Uterus (tissue), 4 donors: Measurements from ENCODE around the gene CEP164. TPM values are rescaled to one million over a fixed set of nuclear protein-coding genes. Genes with fewer than 3 reads are reported as not detected.

ENCODE experiments used
- DNase-seq, 2 donors: peaks; one replicate each; pipeline ENCODE4 v3.0.0-alpha.2; 2019 to 2020
- H3K27ac ChIP-seq, 2 donors: fragments of 200-600 bp; sonication (generic); 1 replicate in 1 of 2; 2 replicates in 1 of 2; pipeline ENCODE4 v1.5.1; 2016 to 2018
- H3K27me3 ChIP-seq, 2 donors: fragments of 200-600 bp; sonication (generic); one replicate each; pipeline ENCODE4 v1.5.1; 2018 to 2019; ENCODE audit warnings: control low read depth in 1 of 2
- H3K36me3 ChIP-seq, 2 donors: fragments of 200-600 bp; sonication (generic); one replicate each; pipeline ENCODE4 v1.5.1; 2019; ENCODE audit warnings: control low read depth in 1 of 2
- H3K4me1 ChIP-seq, 2 donors: fragments of 200-600 bp; sonication (generic); one replicate each; pipeline ENCODE4 v1.5.1; 2018 to 2019; ENCODE audit warnings: control low read depth in 1 of 2
- H3K4me3 ChIP-seq, 2 donors: fragments of 200-600 bp; sonication (generic); 1 replicate in 1 of 2; 2 replicates in 1 of 2; pipeline ENCODE4 v1.5.1; 2018 to 2019; ENCODE audit warnings: mild to moderate bottlenecking in 1 of 2
- H3K9me3 ChIP-seq, 2 donors: fragments of 200-600 bp; sonication (generic); one replicate each; pipeline ENCODE4 v1.5.1; 2019; ENCODE audit warnings: control low read depth in 1 of 2
- CTCF ChIP-seq, 4 experiments: fragments of 200-600 bp in 2 of 4; fragments of 450-650 bp in 2 of 4; sonication (generic) in 2 of 4; IDR thresholded peaks; one replicate each; pipeline ENCODE4 v1.5.1; 2016 to 2019; ENCODE audit warnings: antibody characterized with exemption in 4 of 4, mild to moderate bottlenecking in 2 of 4, moderate library complexity in 1 of 4
- POLR2A ChIP-seq, 2 donors: fragments of 450-650 bp; IDR thresholded peaks; one replicate each; pipeline ENCODE4 v1.6.1; 2016; ENCODE audit warnings: antibody characterized with exemption in 2 of 2, mild to moderate bottlenecking in 1 of 2, moderate library complexity in 1 of 2
- intact Hi-C: fragments of 100-400 bp; cut with DNase I; formaldehyde crosslinking; loops from one replicate; pipeline ENCODE4 v1.15.1; 2023; ENCODE audit warnings: low total_unique reads
- total RNA-seq, 4 donors: library from RNA; depleted of rRNA in 3 of 4; stranded (reverse); fragments of >200 nt in 3 of 4; gene quantifications; one replicate each; pipeline versions ENCODE4 v1.1.0 to v1.2.4, GENCODE V29; 2014 to 2023
- donor health status: DM: yes; HTN: yes; CAD: no.

The CEP164 gene
- total RNA-seq, 4 donors from 2014 or later = 16.4 to 64.2 (median 46.1) TPM

DNA sequence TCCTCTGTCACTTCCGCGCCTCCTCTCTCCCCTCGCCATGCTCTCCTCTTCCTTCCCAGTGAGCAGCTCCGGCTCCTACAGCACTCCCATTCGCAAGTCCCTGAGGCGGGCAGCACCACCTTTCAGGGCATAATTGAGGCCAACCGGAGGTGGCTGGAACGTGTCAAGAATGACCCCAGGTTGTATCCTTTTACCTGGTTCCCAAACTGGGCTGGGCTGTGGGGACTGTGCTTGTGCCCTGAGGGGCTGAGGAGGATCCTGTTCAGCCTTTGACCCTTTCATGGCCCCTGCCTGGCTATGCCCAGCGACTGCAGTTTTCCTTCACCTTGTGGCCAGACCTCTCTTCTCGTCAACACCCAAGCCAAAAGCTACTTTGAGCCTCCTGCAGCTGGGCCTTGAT is 84.1 kb downstream of the CEP164 start:
- H3K36me3 ChIP-seq = no peaks in the 10 kb centered on the region

DNA sequence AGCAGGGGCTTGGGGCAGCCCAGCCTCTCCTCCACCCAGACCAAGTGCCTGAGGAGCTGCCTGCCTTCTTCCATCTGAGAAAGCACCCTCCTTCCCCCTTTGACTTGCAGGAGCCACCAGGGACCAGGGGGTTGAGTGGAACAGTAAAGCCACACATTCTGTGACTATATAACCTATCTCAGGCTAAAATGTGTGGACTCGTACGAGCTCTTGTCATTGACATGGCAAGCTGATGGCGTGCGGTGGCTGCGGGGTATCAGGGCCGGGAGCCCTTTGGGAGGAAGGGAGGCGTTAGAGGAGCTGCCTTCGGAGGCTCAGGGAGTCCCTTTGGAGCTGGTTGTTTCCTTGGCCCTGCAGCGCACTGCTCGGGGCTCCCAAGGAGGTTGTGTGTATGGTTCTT is 84.5 kb downstream of the CEP164 start:
- intact Hi-C loops = loop anchor here (10.0 kb wide), 1 partner anchor 643 kb away; no protein-coding TSS in a partner anchor
- TF ChIP-seq CTCF (IDR thresholded peaks at IDR 0.05) (no peak), POLR2A (IDR thresholded peaks at IDR 0.05) (no peak)
- Histone ChIP-seq H3K36me3 (no peaks in the 10 kb centered on the region), H3K27me3 (no peaks in the 10 kb centered on the region), H3K27ac (no peak overlapping the region), H3K4me3 (no peak overlapping the region), H3K9me3 (no peaks in the 10 kb centered on the region), H3K4me1 (no peaks in the 10 kb centered on the region)
- no peak for DNase-seq

More for the DNA sequence above, 84.1 kb downstream of the CEP164 start:
- Histone ChIP-seq H3K27me3 (no peaks in the 10 kb centered on the region), H3K27ac (no peak overlapping the region), H3K4me3 (no peak overlapping the region), H3K4me1 (no peaks in the 10 kb centered on the region), H3K9me3 (no peaks in the 10 kb centered on the region)
- no peak for TF ChIP-seq POLR2A (IDR thresholded peaks at IDR 0.05)
- TF ChIP-seq CTCF (IDR thresholded peaks at IDR 0.05) = no peak
- intact Hi-C loops = loop anchor here (10.0 kb wide), 1 partner anchor 643 kb away; no protein-coding TSS in a partner anchor
- no peak for DNase-seq

DNA sequence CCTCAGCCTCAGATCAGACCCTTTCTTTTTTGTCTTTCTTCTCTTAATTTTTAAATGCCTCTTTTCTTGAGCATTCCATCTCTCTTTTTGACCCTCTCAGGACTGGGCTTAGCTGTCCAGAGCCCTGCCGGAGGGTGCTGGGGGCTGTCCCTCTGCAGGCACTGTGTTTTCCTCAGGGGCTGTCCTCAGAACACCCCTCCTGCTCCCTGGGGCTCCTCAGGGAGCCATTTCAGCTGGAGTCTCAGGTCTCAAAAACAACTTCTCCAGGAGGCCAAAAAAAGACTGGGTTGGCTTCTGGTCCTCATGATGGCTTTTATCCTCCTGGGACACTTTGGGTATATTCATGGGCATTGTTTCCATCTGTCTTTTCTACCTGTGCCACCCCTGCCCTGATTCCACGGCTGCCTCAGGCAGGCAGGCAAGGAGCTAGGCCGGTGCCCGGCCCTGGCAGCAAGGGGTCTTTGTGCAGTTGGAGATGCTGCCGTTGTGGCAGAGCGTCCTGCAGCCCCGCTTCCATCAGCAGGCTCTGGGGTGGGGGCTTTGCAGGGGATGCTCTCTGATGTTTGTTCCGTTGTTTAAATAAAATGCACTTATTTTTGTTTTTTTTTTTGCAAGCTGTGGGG is 85.1 kb downstream of the CEP164 start:
- no peak for DNase-seq
- Histone ChIP-seq H3K36me3 (no peaks in the 10 kb centered on the region), H3K4me1 (no peaks in the 10 kb centered on the region), H3K9me3 (no peaks in the 10 kb centered on the region), H3K27ac (no peak overlapping the region), H3K4me3 (no peak overlapping the region), H3K27me3 (no peaks in the 10 kb centered on the region)
- intact Hi-C loops = loop anchor here (10.0 kb wide), 1 partner anchor 642 kb away; no protein-coding TSS in a partner anchor
- TF ChIP-seq CTCF (IDR thresholded peaks at IDR 0.05) (no peak), POLR2A (IDR thresholded peaks at IDR 0.05) (no peak)

GRCh38 chr11:117413616-117414015 is 86.0 kb downstream of the CEP164 start:
- Histone ChIP-seq H3K27ac (no peak overlapping the region), H3K36me3 (no peaks in the 10 kb centered on the region), H3K4me1 (no peaks in the 10 kb centered on the region), H3K27me3 (no peaks in the 10 kb centered on the region), H3K9me3 (no peaks in the 10 kb centered on the region), H3K4me3 (no peak overlapping the region)
- DNase-seq = no peak
- no peak for TF ChIP-seq POLR2A (IDR thresholded peaks at IDR 0.05)
- no peak for TF ChIP-seq CTCF (IDR thresholded peaks at IDR 0.05)
- intact Hi-C loops = loop anchor here (10.0 kb wide), 1 partner anchor 641 kb away; no protein-coding TSS in a partner anchor

DNA sequence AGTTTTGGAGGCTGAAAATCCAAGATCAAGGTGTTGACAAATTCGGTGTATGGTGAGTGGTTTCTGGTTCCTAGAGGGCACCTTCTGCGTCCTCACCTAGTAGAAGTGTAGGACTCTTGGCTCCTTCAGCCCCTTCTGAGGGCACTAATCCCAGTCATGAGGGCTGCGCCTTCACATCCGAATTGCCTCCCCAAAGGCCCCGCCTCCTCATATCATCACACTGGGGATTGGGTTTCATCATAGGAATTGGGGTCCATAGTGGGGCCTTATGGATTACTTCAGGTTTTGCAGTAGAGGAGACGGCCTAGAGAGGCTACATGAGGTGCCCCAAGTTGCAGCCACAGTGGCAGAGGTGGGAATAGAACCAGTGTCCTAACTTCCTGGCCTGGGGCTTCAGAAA is 87.1 kb downstream of the CEP164 start:
- intact Hi-C loops = loop anchor here (10.0 kb wide), 1 partner anchor 640 kb away; no protein-coding TSS in a partner anchor
- Histone ChIP-seq H3K27ac (no peak overlapping the region), H3K27me3 (no peaks in the 10 kb centered on the region), H3K4me3 (no peak overlapping the region), H3K4me1 (no peaks in the 10 kb centered on the region), H3K36me3 (no peaks in the 10 kb centered on the region), H3K9me3 (no peaks in the 10 kb centered on the region)
- no peak for TF ChIP-seq POLR2A (IDR thresholded peaks at IDR 0.05)
- DNase-seq = no peak
